Hippocampal formation (tissue), 2 donors: ENCODE data around the gene C6orf163.
"Not testable (repeated sequence)": the region's sequence is repeated elsewhere in the genome, so short reads cannot be mapped to it uniquely, and the experiment has no call there.

Experiments
- DNase-seq, 2 donors: peaks; one replicate each; lab custom pipeline; 2025; lab: John Stamatoyannopoulos, UW

The C6orf163 gene

GRCh38 chr6:87344731-87345130 is at the start of gene C6orf163:
TSS of gene C6orf163 (plus strand) at chr6:87344813. CDS start at chr6:87345100, 287 bp downstream.
- DNase-seq, result no peak

DNA sequence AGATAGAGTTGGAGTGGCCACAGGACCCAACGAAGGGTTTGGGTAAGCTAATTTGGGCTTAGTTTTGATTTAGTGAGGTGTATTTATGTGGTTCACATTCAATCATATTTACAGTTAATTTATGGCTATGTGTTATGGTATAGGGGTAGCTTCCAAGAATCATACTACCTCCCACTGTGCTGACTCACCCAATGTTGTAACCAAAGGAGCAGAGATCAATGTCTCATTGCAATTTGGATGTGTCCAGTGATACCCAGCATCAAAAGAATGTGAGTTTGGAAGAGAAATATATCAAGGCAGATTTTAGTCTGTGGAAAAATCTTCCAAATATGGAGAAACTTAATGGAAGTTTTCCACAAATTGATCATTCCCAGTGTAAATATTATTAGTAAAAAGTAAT is 47.5 kb upstream of the C6orf163 start:
- no peak for DNase-seq

GRCh38 chr6:87301277-87301676 is 43.3 kb upstream of the C6orf163 start:
- not testable (repeated sequence) for DNase-seq

DNA sequence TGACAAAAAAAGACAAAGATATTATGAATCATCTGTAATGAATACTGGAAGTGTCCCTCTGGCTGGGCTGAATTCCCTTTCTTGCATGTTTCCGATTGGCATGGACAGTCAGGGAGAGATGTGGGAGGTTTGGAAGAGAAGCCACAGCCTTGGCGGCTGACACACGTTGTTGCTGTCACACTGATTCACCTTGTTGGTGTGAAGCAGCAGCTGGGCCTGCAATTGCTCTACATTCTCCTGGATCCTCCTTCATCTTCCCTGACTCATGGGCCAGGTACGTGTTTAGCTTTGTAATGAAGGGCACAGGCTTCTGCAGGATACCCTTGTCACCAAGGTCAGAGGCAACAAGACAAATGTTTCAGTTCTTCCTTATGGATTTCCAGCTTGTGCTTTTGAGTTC is 35.6 kb upstream of the C6orf163 start:
- no peak for DNase-seq

DNA sequence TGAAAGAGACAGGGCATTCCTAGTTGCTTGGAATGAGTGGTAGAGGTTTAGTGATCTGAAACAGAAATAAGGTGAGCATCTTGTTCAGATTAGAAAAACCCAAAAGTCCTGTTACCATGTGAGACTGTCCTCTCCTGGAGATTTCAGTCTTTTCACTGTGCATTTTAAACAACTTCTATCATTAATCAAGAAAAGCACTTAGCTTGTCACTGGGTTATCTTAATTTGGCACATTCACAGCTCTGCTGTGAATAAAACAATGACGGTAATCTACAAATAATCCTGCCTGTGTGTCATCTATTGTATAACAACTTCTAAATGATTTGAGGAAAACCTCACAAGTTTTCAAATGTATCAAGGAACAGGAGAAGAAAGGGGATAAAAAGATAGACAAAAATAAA is 31.8 kb upstream of the C6orf163 start:
- no peak for DNase-seq

- no peak for DNase-seq
Observed at GRCh38 chr6:87315071-87315470, 29.5 kb upstream of the C6orf163 start.

DNA sequence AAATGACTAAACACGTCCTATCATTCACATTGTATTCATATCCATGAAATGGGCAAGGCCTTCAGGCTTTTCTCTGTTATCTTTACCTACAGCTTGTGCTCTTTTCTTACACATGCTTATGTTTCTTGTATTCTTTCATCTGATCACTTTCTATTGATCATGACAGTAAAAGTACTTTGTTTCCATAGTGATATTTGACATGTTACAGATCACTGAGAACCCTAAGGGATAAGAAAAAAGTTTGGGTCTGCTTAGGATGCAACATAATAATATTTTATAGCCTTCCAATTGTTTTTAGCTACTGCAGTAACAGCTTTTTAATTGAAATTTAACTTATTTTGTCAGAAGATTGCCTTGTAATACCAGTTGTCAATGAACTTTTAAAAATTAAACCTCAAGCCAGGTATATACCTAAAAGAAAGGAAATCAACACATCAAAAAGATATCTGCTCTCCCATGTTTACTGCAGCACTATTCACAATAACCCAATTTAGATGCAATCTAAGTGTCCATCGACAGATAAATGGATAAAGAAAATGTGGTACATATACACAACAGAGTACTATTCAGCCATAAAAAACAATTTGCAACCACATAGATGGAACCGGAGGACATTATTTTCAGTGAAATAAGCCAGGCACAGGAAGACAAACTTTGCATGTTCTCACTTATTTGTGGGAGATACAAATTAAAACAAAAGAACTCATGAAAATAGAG is 25.2 kb upstream of the C6orf163 start:
- no peak for DNase-seq

GRCh38 chr6:87322304-87323212 is 22.1 kb upstream of the C6orf163 start, which contains the start of gene SMIM8:
TSS of gene SMIM8 (plus strand) at chr6:87322588. CDS start at chr6:87337032, 14,444 bp downstream.
- peak; percentile 44 to 62 for DNase-seq

- DNase-seq, result not testable (repeated sequence)
Observed at GRCh38 chr6:87323880-87324279, 20.7 kb upstream of the C6orf163 start.

DNA sequence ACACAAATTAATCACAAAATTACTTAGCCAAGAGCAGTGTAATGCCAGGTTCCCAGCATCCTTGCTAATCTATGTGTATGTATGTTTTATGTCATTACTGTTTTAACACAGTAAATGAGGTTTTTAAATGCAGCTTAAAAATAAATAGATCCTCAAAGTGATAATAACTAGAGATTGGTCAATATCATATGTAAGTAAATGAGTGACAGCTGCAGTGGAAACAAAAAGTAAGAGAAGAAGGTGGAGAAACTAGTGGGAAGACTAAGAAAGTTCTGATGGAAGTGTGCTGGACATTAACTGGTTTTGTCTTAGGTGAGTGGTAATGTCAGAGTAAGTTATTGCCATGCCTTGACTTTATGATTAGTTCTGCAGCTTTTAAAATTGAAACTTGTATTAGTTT is 13.7 kb upstream of the C6orf163 start:
- no peak for DNase-seq

- DNase-seq, result no peak
Observed at GRCh38 chr6:87333033-87333432, 11.6 kb upstream of the C6orf163 start.

DNA sequence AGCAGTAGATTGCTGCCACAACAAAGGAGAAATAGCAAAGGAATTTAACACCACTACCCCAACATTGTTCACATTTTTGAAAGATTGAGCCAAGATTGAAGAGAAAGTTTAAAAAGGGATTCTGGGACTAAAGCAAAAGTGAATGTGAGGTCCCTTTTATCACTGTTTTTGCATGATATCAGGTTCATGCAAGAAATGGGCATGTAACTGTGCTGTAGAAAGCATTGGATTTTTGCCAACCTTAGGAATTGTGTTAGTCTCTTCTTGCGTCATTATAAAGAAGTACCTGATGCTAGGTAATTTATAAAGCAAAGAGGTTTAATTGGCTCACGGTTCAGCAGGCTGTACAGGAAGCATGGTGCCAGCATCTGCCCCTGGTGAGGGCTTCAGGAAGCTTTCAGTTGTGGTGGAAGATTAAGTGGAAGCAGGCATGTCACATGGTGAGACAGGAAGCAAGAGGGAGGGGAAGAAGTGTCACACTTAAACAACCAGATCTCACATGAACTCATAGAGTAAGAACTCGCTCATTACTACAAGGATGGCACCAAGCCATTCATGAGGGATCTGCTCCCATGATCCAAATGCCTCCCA is 10.9 kb upstream of the C6orf163 start:
- no peak for DNase-seq

DNA sequence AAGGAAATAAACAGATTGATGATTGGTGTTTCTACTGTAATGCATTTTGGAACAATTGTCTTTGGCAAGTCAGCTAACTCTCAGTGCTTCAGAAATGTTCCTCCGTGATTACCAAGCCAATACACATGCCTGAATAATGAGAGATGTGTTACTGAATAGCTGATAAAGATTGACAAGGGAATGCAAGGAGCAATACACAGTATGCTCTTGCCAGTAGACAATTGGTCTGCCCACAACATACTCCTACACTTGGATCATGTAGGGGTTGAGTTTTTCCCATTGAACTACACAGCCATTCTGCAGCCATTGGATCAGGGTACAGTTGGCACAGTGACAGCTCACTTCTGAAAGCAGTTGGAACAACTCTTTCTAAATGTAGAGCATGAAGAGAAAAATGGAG is 9.9 kb upstream of the C6orf163 start:
- DNase-seq, result no peak

GRCh38 chr6:87336367-87336766 is 8.2 kb upstream of the C6orf163 start:
- no peak for DNase-seq

DNA sequence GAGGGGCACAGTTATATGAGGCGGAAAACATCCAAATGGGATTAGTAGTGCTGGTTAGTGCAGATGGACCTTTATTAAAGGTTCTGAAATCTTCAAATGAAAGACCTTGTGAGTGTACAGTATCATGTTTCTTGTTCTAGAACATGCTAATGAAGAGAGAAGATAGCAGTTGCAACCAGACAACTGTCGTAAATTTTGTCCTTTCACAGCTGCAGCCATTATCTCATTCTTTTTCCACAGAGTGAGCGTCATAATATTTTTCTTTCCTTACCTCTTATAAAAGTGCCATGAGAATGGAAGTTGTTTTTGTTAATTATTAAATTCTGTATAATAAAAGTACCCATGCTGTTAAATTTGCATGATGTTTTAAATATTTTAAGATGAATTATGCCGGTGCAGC is 4.4 kb upstream of the C6orf163 start:
- DNase-seq, result no peak

GRCh38 chr6:87341158-87341557 is 3.5 kb upstream of the C6orf163 start:
- no peak for DNase-seq

DNA sequence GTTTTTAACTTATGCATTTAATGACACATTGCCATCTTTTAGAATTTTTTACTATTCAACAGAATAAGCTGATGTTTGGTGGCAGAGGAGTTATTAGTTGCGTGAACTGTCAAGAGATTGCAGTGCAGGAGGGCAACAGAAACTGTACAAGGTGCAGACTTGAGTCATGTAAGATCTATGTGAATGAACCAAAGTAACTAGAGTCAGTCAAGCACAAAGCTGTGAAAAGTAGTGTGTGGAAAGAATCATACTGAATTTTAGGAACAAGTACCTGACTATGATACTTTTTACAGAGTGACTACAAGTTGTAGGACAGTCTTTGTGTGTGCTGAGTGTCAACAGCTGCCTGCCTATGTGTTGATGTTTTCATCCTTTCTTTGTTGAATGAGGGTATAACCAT is 2.7 kb upstream of the C6orf163 start:
- no peak for DNase-seq

DNA sequence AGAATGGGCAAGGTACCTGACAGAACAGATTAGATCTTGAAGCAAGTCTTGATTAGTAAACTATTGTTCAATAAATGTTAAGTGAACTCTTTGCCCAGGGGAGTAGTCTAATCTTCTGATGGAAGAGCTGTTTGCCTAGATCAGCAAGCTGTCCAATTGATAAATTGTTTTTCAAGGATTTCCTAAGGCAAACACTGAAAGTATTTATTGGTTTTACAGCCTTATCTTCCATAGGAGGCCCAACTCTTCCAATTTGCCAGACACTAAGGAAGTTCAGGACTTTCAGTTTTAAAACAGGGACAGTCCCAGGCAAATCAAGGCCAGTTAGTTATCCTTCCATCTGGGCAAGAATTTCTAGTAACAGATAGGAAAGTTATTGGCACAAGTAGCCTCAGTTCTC is 1.8 kb upstream of the C6orf163 start:
- DNase-seq, result no peak

- DNase-seq, result no peak
Observed at GRCh38 chr6:87346700-87347099, 2.1 kb downstream of the C6orf163 start.

DNA sequence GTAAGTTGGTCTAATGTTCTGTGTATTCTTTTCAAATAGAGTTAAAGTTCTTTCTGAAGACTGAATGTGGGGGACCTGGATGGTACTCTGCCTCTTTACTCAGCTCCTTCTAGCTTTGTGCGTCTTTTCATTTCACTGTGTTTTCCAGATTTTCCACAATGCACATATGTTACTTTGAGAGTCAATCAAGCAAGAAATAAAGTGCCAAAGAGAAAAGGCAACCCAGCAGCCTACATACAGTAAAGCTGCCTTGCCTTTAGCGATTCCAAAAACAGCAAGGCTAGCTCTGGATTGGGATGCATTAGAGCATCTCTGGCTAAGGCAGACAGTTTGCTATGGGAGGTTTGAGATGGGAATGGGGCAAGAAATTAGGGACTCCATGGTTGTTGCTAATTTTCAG is 5.3 kb downstream of the C6orf163 start:
- no peak for DNase-seq

DNA sequence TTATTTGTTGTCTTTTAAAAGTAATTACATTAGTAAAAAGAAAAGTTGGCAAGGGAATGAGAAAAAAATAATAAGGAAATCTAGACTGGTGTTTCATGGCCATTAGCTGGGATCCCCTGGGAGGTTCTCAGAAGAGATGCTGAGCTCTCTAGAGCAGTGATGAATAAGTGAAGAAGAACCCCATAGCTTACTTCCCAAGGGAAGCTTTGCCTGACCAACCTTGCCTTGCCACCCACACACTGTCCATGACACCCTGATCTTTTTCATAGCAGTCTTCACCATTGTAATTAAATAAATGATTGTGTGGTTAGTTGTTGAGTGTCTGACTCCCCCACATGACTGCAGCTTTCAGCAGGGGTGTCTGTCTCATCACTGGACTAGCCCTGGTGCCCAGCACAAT is 5.9 kb downstream of the C6orf163 start:
- DNase-seq, result no peak

GRCh38 chr6:87351583-87351982 is 7.0 kb downstream of the C6orf163 start:
- DNase-seq, result no peak

DNA sequence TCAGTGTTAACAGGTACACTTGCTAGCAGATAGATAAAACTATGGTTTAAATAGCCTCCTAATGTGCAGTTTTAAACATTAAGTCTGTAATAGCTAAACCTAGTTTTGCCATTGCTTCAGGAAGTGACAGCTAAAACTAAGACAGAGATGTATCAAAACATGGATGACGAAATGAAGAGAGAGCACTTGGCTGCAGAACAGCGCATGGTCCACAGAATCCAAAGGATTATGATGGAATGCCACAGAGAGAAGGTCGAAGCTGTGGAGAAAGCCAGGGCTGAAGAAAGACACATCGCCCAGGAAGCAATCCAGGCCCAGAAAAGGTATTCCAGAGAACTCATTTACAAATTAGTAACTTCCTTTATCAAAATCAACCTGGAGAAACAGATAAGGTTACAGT is 11.6 kb downstream of the C6orf163 start:
- DNase-seq, result no peak
